Sigmoid colon (tissue), 7 donors: ENCODE measurements around the gene MYCBPAP. TPM values are rescaled to one million over a fixed set of nuclear protein-coding genes. Genes with fewer than 3 reads are reported as not detected.

Experiments used
- DNase-seq: peaks from one replicate; pipeline ENCODE4 v3.0.0-alpha.2; 2019
- H3K27ac ChIP-seq, 4 donors: fragments of 200-600 bp; sonication (generic); one replicate each; pipeline ENCODE4 v1.5.1; 2016 to 2019; ENCODE audit warnings: mild to moderate bottlenecking in 1 of 4
- H3K27me3 ChIP-seq, 3 donors: fragments of 200-600 bp; sonication (generic); one replicate each; pipeline ENCODE4 v1.5.1; 2019; ENCODE audit warnings: mild to moderate bottlenecking in 1 of 3
- H3K36me3 ChIP-seq, 4 donors: fragments of 200-600 bp; sonication (generic); one replicate each; pipeline ENCODE4 v1.5.1; 2016 to 2019
- H3K4me1 ChIP-seq, 4 donors: fragments of 200-600 bp; sonication (generic); one replicate each; pipeline ENCODE4 v1.5.1; 2017 to 2019
- H3K4me3 ChIP-seq, 4 donors: fragments of 200-600 bp; sonication (generic); one replicate each; pipeline ENCODE4 v1.5.1; 2017 to 2019; ENCODE audit warnings: mild to moderate bottlenecking in 2 of 4, moderate library complexity in 1 of 4
- H3K9me3 ChIP-seq, 4 donors: fragments of 200-600 bp in 3 of 4; sonication (generic) in 3 of 4; one replicate each; pipeline versions ENCODE4 v1.5.1 to v1.6.1; 2013 to 2019
- CTCF ChIP-seq, 4 experiments: fragments of 450-650 bp in 3 of 4; fragments of 200-600 bp in 1 of 4; IDR thresholded peaks; one replicate each; pipeline ENCODE4 v1.5.1; 2016 to 2019; ENCODE audit warnings: antibody characterized with exemption in 4 of 4, mild to moderate bottlenecking in 3 of 4, moderate library complexity in 2 of 4
- EP300 ChIP-seq, 4 donors: sonication (generic); formaldehyde crosslinking; IDR thresholded peaks; one replicate each; pipeline ENCODE4 v1.6.1; 2017; ENCODE audit warnings: antibody characterized with exemption in 4 of 4
- POLR2A ChIP-seq, 2 donors: fragments of 450-650 bp; IDR thresholded peaks; one replicate each; pipeline ENCODE4 v1.6.1; 2016; ENCODE audit warnings: antibody characterized with exemption in 2 of 2, mild to moderate bottlenecking in 2 of 2, moderate library complexity in 2 of 2
- POLR2AphosphoS5 ChIP-seq, 4 donors: sonication (generic); formaldehyde crosslinking; IDR thresholded peaks; one replicate each; pipeline ENCODE4 v1.6.1; 2017; ENCODE audit warnings: antibody characterized with exemption in 4 of 4
- WGBS, 2 donors: extraction: QIAGEN DNeasy Blood & Tissue Kit; methylation state at CpG; one replicate each; pipeline ENCODE4 v1.1.7; 2013; 5-methylcytosine and 5-hydroxymethylcytosine counted together
- intact Hi-C: fragments of 100-400 bp; cut with DNase I; formaldehyde crosslinking; loops from one replicate; pipeline ENCODE4 v1.15.1; 2023
- polyA plus RNA-seq, 3 donors: library from polyadenylated mRNA; stranded (reverse); fragments of 200-250 nt; gene quantifications; one replicate each; pipeline ENCODE4 v1.2.3, GENCODE V29; 2013
- total RNA-seq, 4 donors: library from RNA; depleted of rRNA; stranded (reverse); fragments of >200 nt; gene quantifications; one replicate each; pipeline ENCODE4 v1.1.0, GENCODE V29; 2016
- donor health status: healthy with polysubstance abuse.
- donor health status: Bipolar disorder and iron deficiency.
- donor health status: healthy.

Gene MYCBPAP
- total and polyA plus RNA-seq, 7 donors, result 0.23 to 2.5 (median 1.7) TPM; not detected in 1

- H3K27ac ChIP-seq, result no peak overlapping the region
- H3K27me3 ChIP-seq, result peaks cover 4 to 22% (median 22%) of the 10 kb centered on the region in 3 donors
- no peaks in the 10 kb centered on the region for H3K36me3 ChIP-seq
- TF ChIP-seq EP300 (IDR thresholded peaks at IDR 0.05) (no peak), POLR2AphosphoS5 (IDR thresholded peaks at IDR 0.05) (no peak), CTCF (IDR thresholded peaks at IDR 0.05) (no peak), POLR2A (IDR thresholded peaks at IDR 0.05) (no peak)
- no peak overlapping the region for H3K4me3 ChIP-seq
- WGBS, 2 donors, result 69 to 87% methylated on average over 20 of the region's 20 CpGs
- no peak for DNase-seq
- peaks cover 0 to 31% (median 27%) of the 10 kb centered on the region in 4 donors for H3K4me1 ChIP-seq
- intact Hi-C loops, result no loop called here
- H3K9me3 ChIP-seq, result no peaks in the 10 kb centered on the region
These were observed 29.7 kb downstream of the MYCBPAP start for GRCh38 chr17:50537721-50538548.

DNA sequence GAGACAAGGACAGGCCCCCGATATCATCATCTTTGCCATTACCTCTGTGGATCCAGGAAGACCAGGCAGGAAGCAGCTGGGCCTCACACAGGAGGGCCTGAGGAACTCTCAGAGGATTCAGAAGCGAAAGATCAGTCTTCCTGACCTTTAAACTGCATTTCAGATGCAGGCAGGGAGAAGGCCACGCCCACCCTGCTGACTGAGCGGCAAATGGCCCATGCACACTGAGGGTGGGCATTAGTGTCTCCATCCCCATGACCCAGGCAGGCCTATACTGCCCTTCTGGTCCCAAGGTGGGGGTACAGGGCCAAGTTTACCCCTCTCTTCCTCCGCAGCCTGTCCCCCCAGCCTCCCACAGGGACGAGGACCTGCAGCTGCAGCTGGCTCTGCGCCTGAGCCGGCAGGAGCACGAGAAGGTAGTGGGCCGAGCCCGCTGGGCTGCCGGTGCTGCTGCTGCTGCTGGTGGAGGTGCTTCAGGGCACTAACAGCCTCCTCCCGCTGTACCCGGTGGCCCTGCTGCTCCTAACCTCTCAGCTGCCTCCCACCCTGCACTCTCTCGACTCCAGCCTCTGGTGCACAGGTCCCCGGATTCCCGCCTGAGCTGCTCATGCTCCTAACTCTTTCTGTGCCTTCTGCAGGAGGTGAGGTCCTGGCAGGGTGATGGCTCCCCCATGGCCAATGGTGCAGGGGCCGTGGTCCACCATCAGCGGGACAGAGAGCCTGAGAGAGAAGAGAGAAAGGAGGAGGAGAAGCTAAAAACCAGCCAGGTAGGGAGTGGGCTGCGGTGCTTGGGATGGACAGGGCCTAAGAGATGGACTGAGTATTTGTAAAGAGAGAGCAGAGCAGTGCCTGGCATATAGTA, 30.5 kb downstream of the MYCBPAP start:
- intact Hi-C loops, result no loop called here
- Histone ChIP-seq H3K4me1 (peaks cover 0 to 25% (median 21%) of the 10 kb centered on the region in 4 donors), H3K4me3 (no peak overlapping the region), H3K36me3 (no peaks in the 10 kb centered on the region), H3K27me3 (peaks cover 0 to 20% (median 13%) of the 10 kb centered on the region in 3 donors), H3K9me3 (no peaks in the 10 kb centered on the region), H3K27ac (no peak overlapping the region)
- DNase-seq, result no peak
- 43 to 72% methylated on average over 20 of the region's 20 CpGs for WGBS, 2 donors
- no peak for TF ChIP-seq POLR2A (IDR thresholded peaks at IDR 0.05)
- no peak for TF ChIP-seq EP300 (IDR thresholded peaks at IDR 0.05)
- no peak for TF ChIP-seq POLR2AphosphoS5 (IDR thresholded peaks at IDR 0.05)
- no peak for TF ChIP-seq CTCF (IDR thresholded peaks at IDR 0.05)

- intact Hi-C loops, result loop anchor here (2.0 to 10.0 kb wide), 4 partner anchors 61 to 615 kb away; partner anchors contain the start of genes NME1 and RSAD1
- Histone ChIP-seq H3K36me3 (no peaks in the 10 kb centered on the region), H3K4me3 (no peak overlapping the region), H3K4me1 (peaks cover 0 to 20% (median 16%) of the 10 kb centered on the region in 4 donors), H3K27ac (no peak overlapping the region), H3K27me3 (peaks cover 0 to 11% (median 3%) of the 10 kb centered on the region in 3 donors), H3K9me3 (no peaks in the 10 kb centered on the region)
- TF ChIP-seq POLR2A (IDR thresholded peaks at IDR 0.05) (no peak), EP300 (IDR thresholded peaks at IDR 0.05) (no peak), POLR2AphosphoS5 (IDR thresholded peaks at IDR 0.05) (no peak), CTCF (IDR thresholded peaks at IDR 0.05) (no peak)
- DNase-seq, result no peak
- 65 to 75% methylated on average over 15 of the region's 15 CpGs for WGBS, 2 donors
These were observed 31.7 kb downstream of the MYCBPAP start for GRCh38 chr17:50539762-50540559.
